Natural killer cell (primary cell): ENCODE measurements around the gene TSC1. TPM values are rescaled to one million over a fixed set of nuclear protein-coding genes. Genes with fewer than 3 reads are reported as not detected.

Source experiments
- ATAC-seq, 3 donors: fragments of 150-1000 bp in 2 of 3; fragments of 200-7000 bp in 1 of 3; cut with Tn5 transposase; 1 replicate in 1 of 3; 2 replicates in 2 of 3; pipeline ENCODE4 v1.10.0; 2021; ENCODE audit warnings: mild to moderate bottlenecking in 2 of 3, moderate library complexity in 2 of 3
- DNase-seq, 2 donors: peaks; one replicate each; pipeline versions ENCODE4 v3.0.0 to v3.0.0-alpha.2; 2013 to 2021; ENCODE audit warnings: mixed read lengths in 1 of 2
- H3K27ac ChIP-seq: one replicate; pipeline ENCODE4 v1.5.1; 2013; ENCODE audit warnings: mild to moderate bottlenecking, low read length
- H3K27me3 ChIP-seq: one replicate; pipeline ENCODE4 v1.6.1; 2013; ENCODE audit warnings: low read length; ENCODE audit not compliant: control insufficient read depth, insufficient read depth
- H3K36me3 ChIP-seq: one replicate; pipeline ENCODE4 v1.6.1; 2013; ENCODE audit warnings: low read length; ENCODE audit not compliant: control insufficient read depth, insufficient read depth
- H3K4me1 ChIP-seq: one replicate; pipeline ENCODE4 v1.6.1; 2013; ENCODE audit warnings: low read length; ENCODE audit not compliant: control insufficient read depth, insufficient read depth
- H3K4me3 ChIP-seq: one replicate; pipeline ENCODE4 v1.5.1; 2013; ENCODE audit warnings: low read length
- H3K9me3 ChIP-seq: one replicate; pipeline ENCODE4 v1.6.1; 2013; ENCODE audit warnings: low read length; ENCODE audit not compliant: control insufficient read depth, insufficient read depth
- H3K27ac Mint-ChIP-seq, 2 donors: one replicate each; pipeline ENCODE4 v1.8.0; 2022; ENCODE audit warnings: mild to moderate bottlenecking in 2 of 2, mixed read lengths in 2 of 2, moderate library complexity in 1 of 2
- H3K27me3 Mint-ChIP-seq, 2 donors: one replicate each; pipeline ENCODE4 v1.8.0; 2022; ENCODE audit warnings: low read depth in 2 of 2, mixed read lengths in 2 of 2
- H3K36me3 Mint-ChIP-seq: one replicate; pipeline ENCODE4 v1.8.0; 2022; ENCODE audit warnings: mixed read lengths
- H3K4me1 Mint-ChIP-seq, 2 donors: one replicate each; pipeline ENCODE4 v1.8.0; 2022; ENCODE audit warnings: mixed read lengths in 2 of 2
- H3K4me3 Mint-ChIP-seq: one replicate; pipeline ENCODE4 v1.8.0; 2022; ENCODE audit warnings: mild to moderate bottlenecking, moderate library complexity, mixed read lengths
- H3K9me3 Mint-ChIP-seq, 2 donors: one replicate each; pipeline ENCODE4 v1.8.0; 2022; ENCODE audit warnings: mixed read lengths in 2 of 2
- WGBS: methylation state at CpG from one replicate; pipeline ENCODE4 v1.1.7; 2013; ENCODE audit warnings: missing lambda C conversion rate; ENCODE audit not compliant: insufficient coverage; 5-methylcytosine and 5-hydroxymethylcytosine counted together
- intact Hi-C: fragments of 100-400 bp; cut with micrococcal nuclease; formaldehyde crosslinking; loops from one replicate; pipeline ENCODE4 v1.14.2; 2022
- total RNA-seq, 4 donors: library from RNA; stranded (reverse); fragments of 120-200 nt in 1 of 4; gene quantifications; one replicate each; pipeline versions ENCODE4 v1.2.3 to v1.2.4, GENCODE V29; 2013 to 2022
- TF ChIP-seq, protein P1 (sequence below): fragments of 200-600 bp; IDR thresholded peaks from one replicate; pipeline ENCODE4 v1.8.0; 2022; ENCODE audit warnings: antibody characterized with exemption

Gene TSC1
- total RNA-seq, 3 donors from 2014 or later (not counting 1 experiment from before 2014, with no cell fraction given) = 58.0 to 73.5 (median 63.3) TPM

DNA sequence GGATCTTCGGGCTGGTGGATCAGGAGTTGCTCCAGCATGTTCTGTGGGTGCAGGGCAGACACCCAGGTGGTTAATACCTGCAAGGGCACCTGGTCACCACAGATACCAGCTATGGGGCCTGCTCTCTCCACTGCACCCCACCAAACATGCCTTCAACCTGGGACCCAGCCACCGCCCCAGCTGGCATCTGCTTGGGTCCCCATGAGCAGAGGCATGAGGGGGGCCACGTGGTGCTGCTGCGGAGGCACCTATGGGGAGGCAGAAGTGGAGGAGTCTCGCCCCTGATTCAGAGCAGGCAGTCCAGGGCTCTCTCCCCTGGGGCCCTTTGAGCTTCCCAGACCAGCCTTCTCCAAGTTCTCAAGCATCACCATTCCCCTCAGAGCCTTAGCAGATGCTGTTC, 69.3 kb downstream of the TSC1 start:
- no peak overlapping the region for H3K4me3 ChIP-seq
- WGBS = 78% methylated on average over 5 of the region's 5 CpGs
- intact Hi-C loops = no loop called here
- peaks cover 20% of the 10 kb centered on the region in 2 donors for H3K4me1 Mint-ChIP-seq
- H3K36me3 ChIP-seq = no peaks in the 10 kb centered on the region
- DNase-seq (no peak), ATAC-seq (no peak)
- no peak overlapping the region for H3K27ac Mint-ChIP-seq
- H3K9me3 ChIP-seq = no peaks in the 10 kb centered on the region
- H3K4me1 ChIP-seq = peaks cover 30% of the 10 kb centered on the region
- peaks cover 0 to 6% of the 10 kb centered on the region in 2 donors for H3K27me3 Mint-ChIP-seq
- H3K4me3 Mint-ChIP-seq = no peak overlapping the region
- TF ChIP-seq, protein P1, sequence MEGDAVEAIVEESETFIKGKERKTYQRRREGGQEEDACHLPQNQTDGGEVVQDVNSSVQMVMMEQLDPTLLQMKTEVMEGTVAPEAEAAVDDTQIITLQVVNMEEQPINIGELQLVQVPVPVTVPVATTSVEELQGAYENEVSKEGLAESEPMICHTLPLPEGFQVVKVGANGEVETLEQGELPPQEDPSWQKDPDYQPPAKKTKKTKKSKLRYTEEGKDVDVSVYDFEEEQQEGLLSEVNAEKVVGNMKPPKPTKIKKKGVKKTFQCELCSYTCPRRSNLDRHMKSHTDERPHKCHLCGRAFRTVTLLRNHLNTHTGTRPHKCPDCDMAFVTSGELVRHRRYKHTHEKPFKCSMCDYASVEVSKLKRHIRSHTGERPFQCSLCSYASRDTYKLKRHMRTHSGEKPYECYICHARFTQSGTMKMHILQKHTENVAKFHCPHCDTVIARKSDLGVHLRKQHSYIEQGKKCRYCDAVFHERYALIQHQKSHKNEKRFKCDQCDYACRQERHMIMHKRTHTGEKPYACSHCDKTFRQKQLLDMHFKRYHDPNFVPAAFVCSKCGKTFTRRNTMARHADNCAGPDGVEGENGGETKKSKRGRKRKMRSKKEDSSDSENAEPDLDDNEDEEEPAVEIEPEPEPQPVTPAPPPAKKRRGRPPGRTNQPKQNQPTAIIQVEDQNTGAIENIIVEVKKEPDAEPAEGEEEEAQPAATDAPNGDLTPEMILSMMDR = no peak
- H3K27ac ChIP-seq = no peak overlapping the region
- no peaks in the 10 kb centered on the region for H3K36me3 Mint-ChIP-seq
- H3K9me3 Mint-ChIP-seq = no peaks in the 10 kb centered on the region
- no peaks in the 10 kb centered on the region for H3K27me3 ChIP-seq

DNA sequence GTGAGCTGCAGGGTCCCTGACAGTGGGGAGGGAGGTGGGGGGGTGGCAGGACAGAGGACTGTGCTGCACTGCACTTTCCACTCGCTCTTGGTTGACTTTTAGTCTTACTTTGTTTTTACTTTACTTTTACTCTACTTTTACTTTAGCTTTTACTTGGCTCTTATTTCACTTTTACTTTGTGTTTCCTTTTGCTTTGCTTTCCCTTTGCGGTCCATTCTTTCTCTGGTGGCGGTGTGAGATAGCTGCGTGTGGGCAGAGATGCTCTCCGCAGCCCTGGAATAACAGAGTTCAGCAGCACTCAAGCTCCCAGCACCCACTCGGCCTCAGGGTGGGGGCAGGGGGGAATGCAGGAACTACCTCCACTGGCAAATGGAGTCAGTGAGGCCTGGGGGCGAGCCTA, 71.0 kb downstream of the TSC1 start:
- no peaks in the 10 kb centered on the region for H3K9me3 Mint-ChIP-seq
- 74% methylated on average over 7 of the region's 7 CpGs for WGBS
- peak overlapping the region; percentile 32 for H3K4me3 Mint-ChIP-seq
- TF ChIP-seq, protein P1 = no peak
- peaks cover 0 to 6% of the 10 kb centered on the region in 2 donors for H3K27me3 Mint-ChIP-seq
- Histone ChIP-seq H3K9me3 (no peaks in the 10 kb centered on the region), H3K4me3 (no peak overlapping the region), H3K36me3 (no peaks in the 10 kb centered on the region), H3K27ac (no peak overlapping the region), H3K4me1 (peaks cover 13% of the 10 kb centered on the region), H3K27me3 (no peaks in the 10 kb centered on the region)
- H3K36me3 Mint-ChIP-seq = no peaks in the 10 kb centered on the region
- DNase-seq (no peak), ATAC-seq (peak in 1 of 3 donors; percentile 12)
- peaks cover 5 to 6% of the 10 kb centered on the region in 2 donors for H3K4me1 Mint-ChIP-seq
- intact Hi-C loops = no loop called here
- H3K27ac Mint-ChIP-seq = peak overlapping the region in 1 of 2 donors; percentile 41

DNA sequence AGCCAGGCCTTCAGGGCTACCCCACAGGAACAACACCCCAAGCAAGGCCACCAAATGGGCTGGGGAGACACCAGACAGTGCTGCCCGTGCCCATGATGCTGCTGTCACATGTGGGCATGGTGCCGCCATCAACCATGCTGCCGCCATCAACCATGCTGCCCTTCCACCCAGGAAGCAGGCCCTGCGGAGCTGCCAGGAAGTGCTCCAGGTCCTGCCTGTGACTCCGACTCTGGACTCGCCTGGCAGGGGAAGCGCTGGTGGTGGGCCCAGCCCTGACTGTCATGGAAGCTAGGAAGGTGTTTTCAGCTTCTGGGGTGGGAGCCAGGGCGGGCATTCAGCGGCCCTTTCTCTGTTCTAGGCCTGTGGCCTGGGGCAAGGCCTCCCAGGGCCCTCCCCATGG, 75.2 kb downstream of the TSC1 start:
- DNase-seq (no peak), ATAC-seq (no peak)
- no peaks in the 10 kb centered on the region for H3K9me3 ChIP-seq
- peaks cover 5% of the 10 kb centered on the region for H3K4me1 ChIP-seq
- TF ChIP-seq, protein P1 = no peak
- Mint-ChIP-seq H3K4me3 (no peak overlapping the region), H3K4me1 (peaks cover 5 to 6% of the 10 kb centered on the region in 2 donors), H3K27ac (no peak overlapping the region), H3K36me3 (no peaks in the 10 kb centered on the region), H3K9me3 (no peaks in the 10 kb centered on the region), H3K27me3 (no peaks in the 10 kb centered on the region)
- H3K27ac ChIP-seq = no peak overlapping the region
- H3K4me3 ChIP-seq = no peak overlapping the region
- 95% methylated on average over 9 of the region's 9 CpGs for WGBS
- intact Hi-C loops = no loop called here
- no peaks in the 10 kb centered on the region for H3K27me3 ChIP-seq
- H3K36me3 ChIP-seq = no peaks in the 10 kb centered on the region

DNA sequence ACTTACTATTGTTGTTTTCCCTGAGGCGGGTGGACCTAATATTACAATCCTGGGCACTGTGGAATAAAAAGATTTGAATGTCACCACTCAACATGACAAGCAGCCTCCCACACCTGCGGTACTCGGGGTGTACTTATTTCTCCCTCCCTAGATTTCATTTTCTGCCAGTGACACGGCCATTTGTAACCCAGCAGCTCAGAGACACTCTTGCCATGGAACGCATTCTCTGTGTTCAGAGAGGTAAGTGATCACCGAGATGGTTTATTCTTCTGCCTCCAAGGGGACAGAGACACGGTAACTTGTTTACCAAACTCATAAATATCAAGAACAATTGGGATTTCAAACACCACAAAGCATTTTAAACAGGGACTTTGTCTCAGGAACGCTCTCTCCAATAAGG, 77.5 kb downstream of the TSC1 start:
- H3K36me3 ChIP-seq = no peaks in the 10 kb centered on the region
- Mint-ChIP-seq H3K4me3 (no peak overlapping the region), H3K36me3 (no peaks in the 10 kb centered on the region), H3K9me3 (no peaks in the 10 kb centered on the region), H3K4me1 (no peaks in the 10 kb centered on the region), H3K27me3 (no peaks in the 10 kb centered on the region), H3K27ac (no peak overlapping the region)
- H3K4me1 ChIP-seq = no peaks in the 10 kb centered on the region
- no peak overlapping the region for H3K4me3 ChIP-seq
- ATAC-seq = no peak
- H3K27ac ChIP-seq = no peak overlapping the region
- WGBS = 91% methylated on average over 8 of the region's 8 CpGs
- no peak for DNase-seq
- H3K27me3 ChIP-seq = no peaks in the 10 kb centered on the region
- TF ChIP-seq, protein P1 = no peak
- H3K9me3 ChIP-seq = no peaks in the 10 kb centered on the region
- intact Hi-C loops = no loop called here
